NCI-H1694 treated with DMSO at 0.1 percent for 48 hours (cell line): ENCODE results near the gene PCDHGC5.

Experiments
- DNase-seq: peaks from one replicate; lab custom pipeline; 2025; lab: John Stamatoyannopoulos, UW

The PCDHGC5 gene

GRCh38 chr5:141491323-141492167, 2.7 kb downstream of the PCDHGC5 start:
- no peak for DNase-seq

GRCh38 chr5:141492168-141492885, 3.4 kb downstream of the PCDHGC5 start:
- DNase-seq, result no peak

GRCh38 chr5:141493500-141494422, 4.9 kb downstream of the PCDHGC5 start:
- no peak for DNase-seq

GRCh38 chr5:141494761-141495452, 6.0 kb downstream of the PCDHGC5 start:
- DNase-seq, result no peak

GRCh38 chr5:141495453-141495811, 6.6 kb downstream of the PCDHGC5 start:
- DNase-seq, result no peak

GRCh38 chr5:141496038-141496437, 7.2 kb downstream of the PCDHGC5 start:
- DNase-seq, result no peak

- no peak for DNase-seq
These were observed 12.9 kb downstream of the PCDHGC5 start for GRCh38 chr5:141501761-141502160.

- no peak for DNase-seq
These were observed 14.8 kb downstream of the PCDHGC5 start for GRCh38 chr5:141503681-141504080.

- DNase-seq, result peak; percentile 52
These were observed 15.3 kb downstream of the PCDHGC5 start for GRCh38 chr5:141504216-141504615.

- no peak for DNase-seq
These were observed 17.7 kb downstream of the PCDHGC5 start for GRCh38 chr5:141506381-141507155.

- no peak for DNase-seq
These were observed 18.7 kb downstream of the PCDHGC5 start for GRCh38 chr5:141507387-141508091.

GRCh38 chr5:141508440-141508797, 19.5 kb downstream of the PCDHGC5 start:
- no peak for DNase-seq

- peak; percentile 52 for DNase-seq
These were observed 20.1 kb downstream of the PCDHGC5 start for GRCh38 chr5:141508798-141509611.

- no peak for DNase-seq
These were observed 21.3 kb downstream of the PCDHGC5 start for GRCh38 chr5:141510160-141510559.

GRCh38 chr5:141510850-141511601, 22.1 kb downstream of the PCDHGC5 start:
- no peak for DNase-seq

- no peak for DNase-seq
These were observed 23.0 kb downstream of the PCDHGC5 start for GRCh38 chr5:141511771-141512325.

- peak; percentile 67 for DNase-seq
These were observed 23.6 kb downstream of the PCDHGC5 start for GRCh38 chr5:141512390-141512910.
